ENCODE measurements around the gene KCNT2. TPM values are rescaled to one million over a fixed set of nuclear protein-coding genes. Genes with fewer than 3 reads are reported as not detected.

Gene KCNT2
- total and polyA plus RNA-seq, 10 of the 15 experiments (the other 5 are each of a cell fraction or from before 2014, with no cell fraction given): not detected

- TF ChIP-seq BCL11A (IDR thresholded peaks at IDR 0.05; ENCODE audit: low read depth, low read length) (no peak), ASH2L (IDR thresholded peaks at IDR 0.05; ENCODE audit: borderline replicate concordance, low read depth) (no peak), RAD21 (IDR thresholded peaks at IDR 0.05; ENCODE audit: insufficient read depth, low read depth, low read length) (no peak), ATF2 (IDR thresholded peaks at IDR 0.05; ENCODE audit: low read length) (no peak), NR2C2 (IDR thresholded peaks at IDR 0.05; ENCODE audit: borderline replicate concordance, control insufficient read depth, insufficient read length, low read depth) (no peak), KAT2A (conservative IDR thresholded peaks at IDR 0.05; ENCODE audit: control insufficient read depth, low read depth, low read length) (no peak), SPI1 (IDR thresholded peaks at IDR 0.05; ENCODE audit: borderline replicate concordance, insufficient read depth, low read depth, low read length) (no peak), TCF12 (IDR thresholded peaks at IDR 0.05; ENCODE audit: low read depth, low read length) (no peak), USF2 (IDR thresholded peaks at IDR 0.05; ENCODE audit: borderline replicate concordance, low read depth, low read length) (no peak), IRF5 (IDR thresholded peaks at IDR 0.05; ENCODE audit: borderline replicate concordance) (no peak), HDGF (IDR thresholded peaks at IDR 0.05) (no peak), EP300 (IDR thresholded peaks at IDR 0.05; ENCODE audit: borderline replicate concordance in 1 of 2, control insufficient read depth in 1 of 2, low read depth in 2 of 2, low read length in 2 of 2) (no peak), MYB (IDR thresholded peaks at IDR 0.05; ENCODE audit: borderline replicate concordance, low read depth, low read length) (no peak), USF1 (IDR thresholded peaks at IDR 0.05; ENCODE audit: borderline replicate concordance, extremely low read length, insufficient read depth, low read depth, low read length) (no peak)
Measured at GRCh38 chr1:196651079-196651478, 42.8 kb upstream of the KCNT2 start (continued).

Measured in GM12878 (cell line).